Islet precursor cell (in vitro differentiated cells): ENCODE results near the gene FBXL16.

ENCODE experiments used
- DNase-seq: peaks from one replicate; pipeline ENCODE4 v3.0.0-alpha.2; 2018

Gene FBXL16

DNA sequence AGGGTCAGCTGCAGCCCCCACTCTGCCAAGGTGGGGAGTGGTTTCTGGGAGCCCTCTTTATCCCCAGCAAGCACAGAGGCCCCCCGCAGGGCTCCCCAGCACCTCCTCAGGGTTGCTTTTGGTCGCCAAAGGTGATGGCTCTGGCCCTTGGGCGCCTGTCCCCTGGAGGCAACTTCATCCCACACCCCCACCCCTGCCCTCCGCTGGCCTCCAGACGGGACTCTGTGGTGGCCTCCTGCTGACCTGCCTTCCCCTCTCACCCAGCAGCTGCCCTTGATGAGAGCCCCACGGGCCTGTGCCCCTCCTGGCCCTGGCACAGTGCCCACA is 45.5 kb downstream of the FBXL16 start:
- no peak for DNase-seq

DNA sequence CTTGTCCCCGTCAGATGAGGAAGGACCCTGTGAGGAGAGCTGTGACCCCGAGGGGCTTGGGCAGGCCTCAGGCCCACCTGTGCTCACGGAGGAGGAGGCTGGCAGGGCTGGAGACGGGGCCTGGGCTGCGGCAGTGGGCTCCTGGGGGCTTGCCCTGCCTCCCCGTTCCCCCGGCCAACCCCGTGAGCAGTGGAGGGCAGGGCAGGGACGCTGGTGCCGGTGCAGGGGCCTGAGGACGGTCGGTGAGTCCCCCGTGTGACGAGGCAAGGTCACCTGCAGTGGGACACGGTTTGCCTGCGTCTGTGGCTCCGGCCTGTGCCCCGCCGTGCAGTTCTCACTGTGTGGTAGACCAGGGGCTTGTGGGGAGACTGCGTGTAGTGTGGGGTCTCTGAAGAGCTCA is 46.0 kb downstream of the FBXL16 start:
- no peak for DNase-seq

DNA sequence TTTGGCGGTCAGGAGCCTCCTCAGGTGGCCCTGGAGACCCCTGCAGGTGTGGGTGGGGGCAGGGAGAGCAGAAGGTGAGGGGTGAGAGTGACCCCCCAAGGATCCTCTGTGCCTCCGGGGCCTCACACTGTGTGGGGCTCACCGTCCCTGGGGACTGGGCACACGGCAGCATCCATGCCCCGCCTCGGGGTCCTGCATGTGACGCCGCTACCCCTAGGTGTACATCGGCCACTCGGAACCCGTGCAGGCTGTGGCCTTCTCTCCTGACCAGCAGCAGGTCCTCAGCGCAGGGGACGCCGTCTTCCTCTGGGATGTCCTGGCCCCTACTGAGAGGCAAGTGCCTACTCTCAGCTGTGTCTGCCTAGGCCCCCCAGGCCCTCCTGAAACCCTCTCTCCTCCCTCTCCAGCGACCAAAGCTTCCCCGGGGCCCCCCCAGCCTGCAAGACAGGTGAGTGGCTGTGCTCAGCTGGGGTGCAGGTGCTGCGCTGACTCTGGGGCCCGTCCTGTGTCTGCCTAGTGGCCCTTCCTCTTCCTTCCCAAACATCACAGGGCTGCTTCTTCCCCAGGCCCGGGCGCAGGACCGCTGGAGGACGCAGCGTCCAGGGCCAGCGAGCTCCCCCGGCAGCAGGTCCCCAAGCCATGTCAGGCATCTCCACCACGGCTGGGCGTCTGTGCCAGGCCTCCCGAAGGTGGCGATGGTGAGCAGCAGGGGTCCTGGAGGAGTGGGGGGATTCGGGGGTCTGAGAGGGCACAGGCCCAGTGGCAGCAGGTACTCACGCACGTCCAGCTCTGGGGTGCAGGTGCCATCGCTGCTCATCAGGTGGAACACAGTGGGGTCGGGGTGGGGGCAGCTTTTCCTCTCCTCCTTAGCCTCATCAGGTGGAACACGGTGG is 46.7 kb downstream of the FBXL16 start:
- DNase-seq, result no peak

DNA sequence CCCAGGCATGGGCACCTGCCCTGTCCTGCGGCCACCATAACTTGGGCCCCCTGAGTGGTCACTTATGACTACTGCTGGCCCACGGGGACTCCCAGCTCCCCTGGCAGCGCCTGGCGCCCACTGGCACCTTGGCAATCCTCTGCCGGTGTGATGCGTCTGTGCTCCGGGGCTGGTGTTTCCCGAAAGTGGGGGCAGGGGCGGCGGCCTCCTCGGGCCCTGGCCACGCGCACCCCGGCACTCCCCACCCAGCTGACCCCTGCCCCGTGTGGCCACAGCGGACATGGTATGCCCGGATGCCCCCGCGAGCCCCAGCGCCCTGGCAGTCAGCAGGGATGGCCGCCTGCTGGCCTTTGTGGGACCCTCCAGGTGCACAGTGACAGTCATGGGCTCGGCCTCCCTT is 48.1 kb downstream of the FBXL16 start:
- DNase-seq, result no peak

DNA sequence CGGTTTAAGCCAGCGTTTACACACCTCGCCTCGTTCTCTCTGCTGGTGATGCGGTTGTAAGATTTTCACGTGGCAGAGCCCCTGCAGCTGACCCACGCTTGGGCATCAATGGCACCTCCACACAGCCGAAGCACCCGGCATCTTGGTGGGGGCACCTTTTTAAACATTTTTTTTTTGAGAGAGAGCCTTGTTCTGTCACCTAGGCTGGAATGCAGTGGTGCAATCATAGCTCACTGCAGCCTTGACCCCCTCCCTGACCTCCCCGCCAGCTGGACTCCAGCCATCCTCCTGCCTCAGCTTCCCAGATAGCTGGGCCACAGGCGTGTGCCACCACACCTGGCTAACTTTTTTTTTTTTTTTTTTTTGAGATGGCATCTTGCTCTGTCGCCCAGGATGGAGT is 51.6 kb downstream of the FBXL16 start:
- no peak for DNase-seq

DNA sequence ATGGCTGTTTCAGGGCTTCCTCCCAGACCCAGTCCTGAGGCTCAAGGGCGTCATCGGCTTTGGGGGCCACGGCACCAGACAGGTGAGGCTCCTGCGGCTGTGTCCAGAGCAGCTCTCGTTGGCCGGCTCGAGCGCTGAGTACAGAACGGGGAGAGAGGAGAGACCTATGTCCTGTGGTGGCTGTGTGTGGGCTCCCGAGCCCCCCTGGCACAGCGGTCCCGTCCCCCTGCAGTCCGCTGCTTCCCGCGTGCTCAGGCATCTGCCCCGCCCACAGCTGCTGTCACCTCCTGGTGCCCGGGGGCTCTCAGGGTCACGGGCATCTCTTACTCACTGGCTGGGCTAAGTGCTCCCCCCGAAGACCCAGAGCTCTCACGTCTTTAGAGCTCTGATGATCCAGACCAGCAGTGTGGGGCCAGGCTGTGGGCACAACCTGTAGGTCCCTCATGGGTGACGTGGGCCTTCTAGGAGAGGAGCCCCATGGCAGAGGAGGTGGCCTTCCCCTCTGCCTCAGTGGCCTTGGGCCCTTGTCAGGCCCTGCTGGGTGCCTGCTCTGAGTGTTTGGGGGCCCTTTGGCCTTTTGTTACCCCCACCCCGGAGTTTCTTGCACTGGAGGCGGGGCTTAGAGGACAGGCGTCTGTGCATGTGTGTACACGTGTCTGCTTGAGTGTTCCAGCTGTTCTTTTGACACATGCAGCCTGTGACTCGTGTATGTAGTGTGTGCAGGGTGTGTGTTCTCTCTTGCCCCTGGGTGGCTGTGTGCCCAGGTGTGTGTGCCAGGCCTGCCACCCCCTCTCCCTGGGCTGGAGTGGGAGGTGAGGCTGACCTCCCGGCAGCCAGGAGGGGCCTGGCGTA is 52.9 kb downstream of the FBXL16 start:
- DNase-seq, result no peak

DNA sequence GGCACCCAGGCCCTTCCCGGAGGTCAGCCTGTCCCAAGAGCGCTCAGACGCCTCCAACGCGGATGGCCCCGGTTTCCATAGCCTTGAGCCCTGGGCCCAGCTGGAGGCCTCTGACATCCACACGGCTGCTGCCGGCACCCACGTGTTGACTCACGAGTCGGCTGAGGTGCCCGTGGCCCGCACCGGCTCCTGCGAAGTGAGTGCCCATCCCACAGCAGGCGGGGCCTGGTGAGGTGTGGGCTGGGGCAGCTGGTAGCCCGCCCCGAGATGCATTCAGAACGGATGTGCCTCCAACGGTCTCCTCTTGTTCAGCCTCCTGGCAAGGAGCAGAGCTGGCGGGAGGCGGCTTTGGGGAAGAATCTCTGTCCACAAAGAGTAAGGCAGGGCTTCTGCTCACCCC is 53.8 kb downstream of the FBXL16 start:
- DNase-seq, result no peak

DNA sequence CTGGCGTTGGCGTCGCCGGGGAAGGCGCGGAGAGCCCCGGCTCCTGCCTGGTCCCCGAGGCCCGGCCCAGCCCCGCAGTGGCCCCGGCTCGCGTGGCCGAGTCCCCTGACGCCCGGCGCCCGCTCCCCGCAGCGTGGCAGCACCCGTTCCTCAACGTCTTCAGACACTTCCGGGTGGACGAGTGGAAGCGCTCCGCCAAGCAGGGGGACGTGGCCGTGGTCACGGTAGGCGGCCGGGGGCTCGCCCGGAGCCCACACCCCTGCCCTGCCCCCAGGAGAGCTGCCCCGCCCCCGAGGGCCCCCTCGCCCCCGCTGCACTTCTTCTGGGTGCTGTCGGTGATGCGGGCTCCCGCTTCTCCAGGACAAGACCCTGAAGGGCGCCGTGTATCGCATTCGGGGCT is 56.0 kb downstream of the FBXL16 start:
- no peak for DNase-seq

DNA sequence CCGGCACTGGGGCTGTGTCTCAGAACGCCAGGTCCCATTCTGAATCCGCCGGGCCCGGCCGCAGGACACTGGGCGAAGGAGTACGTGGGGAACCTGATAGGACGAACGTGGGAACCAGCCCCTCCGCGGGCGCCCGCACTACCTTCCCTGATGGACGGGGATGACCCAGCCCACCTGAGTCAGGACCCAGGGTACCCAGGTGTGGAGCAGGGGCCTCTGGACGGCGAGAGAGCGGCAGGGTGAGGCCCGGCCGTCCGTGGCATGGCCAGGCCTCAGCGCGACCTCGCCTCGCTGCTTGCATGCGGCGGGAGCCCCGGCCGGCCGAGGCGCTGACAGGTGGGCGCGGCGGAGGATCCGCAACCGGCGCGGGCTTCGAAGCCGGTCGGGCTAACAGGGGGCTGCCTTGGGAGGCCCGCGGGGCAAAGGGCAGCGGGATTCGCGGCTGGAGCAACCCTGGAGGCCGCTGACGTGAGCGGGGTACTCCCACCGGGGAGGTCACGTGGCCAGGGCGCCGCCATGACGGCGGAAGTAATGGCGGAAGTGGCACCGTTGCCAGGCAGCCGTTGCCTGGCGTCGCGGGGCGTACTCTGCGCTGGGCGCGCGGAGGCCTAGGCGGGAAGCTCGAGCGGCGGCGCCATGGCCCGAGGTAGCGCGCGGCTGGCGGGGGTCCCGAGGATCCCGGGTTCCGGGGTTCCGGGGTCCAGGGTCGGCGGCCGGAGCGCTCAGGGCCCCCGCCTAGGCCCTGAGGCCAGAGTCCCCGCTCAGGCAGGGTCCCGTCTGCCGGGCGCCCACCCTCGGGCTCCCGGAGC is 56.6 kb downstream of the FBXL16 start, which contains the start of gene WDR90:
WDR90 (plus strand) TSS at position 585 of the 809 bp plus-strand sequence; CDS start at position 637, 52 bp downstream.
- peak; percentile 95 for DNase-seq

DNA sequence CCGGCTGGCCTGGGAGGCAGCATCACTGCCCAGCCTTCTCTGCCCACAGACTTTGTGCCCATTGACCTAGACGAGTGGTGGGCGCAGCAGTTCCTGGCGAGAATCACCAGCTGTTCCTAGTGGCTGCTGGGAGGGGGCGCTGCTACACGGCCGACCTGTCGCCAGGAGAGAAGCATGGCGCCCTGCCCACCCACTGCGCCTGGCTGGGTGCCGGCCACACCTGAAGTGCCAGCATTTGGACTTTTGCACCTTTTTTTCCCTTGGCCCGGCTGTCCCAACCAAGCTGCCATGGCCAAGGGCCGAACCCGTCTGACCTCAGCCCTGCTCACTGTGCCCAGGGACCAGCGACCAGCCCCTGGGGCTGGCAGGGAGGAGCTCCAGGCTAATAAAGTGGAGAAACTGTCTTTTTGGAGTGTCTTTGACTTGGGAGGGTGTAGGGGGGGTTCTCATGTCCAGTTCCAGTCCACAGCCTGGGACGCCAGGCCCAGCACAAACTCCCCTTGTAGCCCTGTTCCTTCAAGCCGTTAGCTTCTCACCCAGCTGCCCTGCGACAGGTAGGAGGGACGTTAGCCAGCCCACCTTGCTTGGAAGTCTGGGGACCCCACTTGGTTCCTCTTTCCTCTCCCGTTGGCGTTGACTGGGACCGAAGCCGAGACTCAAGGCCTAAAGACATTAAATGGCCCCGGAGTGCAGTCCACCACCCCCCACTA is 57.4 kb downstream of the FBXL16 start:
- DNase-seq, result no peak

DNA sequence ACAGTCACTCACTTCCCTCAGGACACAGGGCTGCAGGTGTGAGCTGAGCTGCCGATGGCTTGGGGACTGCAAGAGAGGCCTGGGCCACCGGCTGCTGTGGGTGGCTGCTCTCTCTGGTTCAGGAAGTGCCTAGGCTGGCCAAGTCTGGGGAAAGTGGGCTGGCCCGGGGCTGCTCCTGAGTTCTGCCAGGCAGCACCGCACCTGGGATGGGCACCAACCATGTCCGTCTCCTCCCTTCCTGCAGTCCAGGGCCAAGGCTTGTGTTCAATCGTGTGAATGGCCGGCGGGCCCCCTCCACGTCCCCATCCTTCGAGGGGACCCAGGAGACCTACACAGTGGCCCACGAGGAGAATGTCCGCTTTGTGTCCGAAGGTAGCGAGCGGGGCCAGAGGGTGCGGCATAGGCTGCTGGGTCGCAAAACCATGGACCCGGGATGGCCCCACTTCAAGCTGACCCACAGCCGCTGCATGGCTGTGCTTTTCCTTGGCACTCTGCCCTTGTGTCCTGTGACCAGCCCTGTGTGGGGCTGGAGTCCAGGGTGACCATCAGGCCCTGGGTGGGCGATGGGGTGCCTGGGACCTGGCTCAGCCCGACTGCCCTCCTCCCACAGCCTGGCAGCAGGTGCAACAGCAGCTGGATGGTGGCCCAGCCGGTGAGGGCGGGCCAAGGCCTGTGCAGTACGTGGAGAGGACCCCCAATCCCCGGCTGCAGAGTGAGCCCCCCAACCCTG is 58.3 kb downstream of the FBXL16 start:
- no peak for DNase-seq

DNA sequence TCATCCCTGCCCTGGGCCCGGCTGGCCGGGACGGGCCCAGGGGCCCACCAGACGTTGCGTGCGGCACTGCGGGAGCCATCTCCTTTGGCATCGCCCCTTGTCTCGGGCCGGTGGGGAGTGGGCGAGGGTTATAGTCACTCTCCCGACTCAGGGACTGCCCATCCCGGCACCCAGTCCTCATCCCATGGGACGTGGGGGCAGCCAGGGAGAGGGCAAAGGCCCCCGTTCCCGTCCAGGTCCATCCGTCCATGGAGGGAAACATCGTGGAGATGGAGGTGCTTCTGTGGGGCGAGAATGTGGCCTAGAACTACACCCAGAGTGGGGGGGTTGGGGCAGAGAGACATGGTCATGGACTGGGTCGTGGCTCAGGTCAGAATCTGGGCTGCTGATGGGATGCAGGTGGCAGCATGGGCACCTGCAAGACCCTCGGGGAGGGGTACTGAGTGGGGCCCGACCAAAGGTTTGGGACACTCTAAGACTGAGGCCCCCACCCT is 58.9 kb downstream of the FBXL16 start:
- no peak for DNase-seq

DNA sequence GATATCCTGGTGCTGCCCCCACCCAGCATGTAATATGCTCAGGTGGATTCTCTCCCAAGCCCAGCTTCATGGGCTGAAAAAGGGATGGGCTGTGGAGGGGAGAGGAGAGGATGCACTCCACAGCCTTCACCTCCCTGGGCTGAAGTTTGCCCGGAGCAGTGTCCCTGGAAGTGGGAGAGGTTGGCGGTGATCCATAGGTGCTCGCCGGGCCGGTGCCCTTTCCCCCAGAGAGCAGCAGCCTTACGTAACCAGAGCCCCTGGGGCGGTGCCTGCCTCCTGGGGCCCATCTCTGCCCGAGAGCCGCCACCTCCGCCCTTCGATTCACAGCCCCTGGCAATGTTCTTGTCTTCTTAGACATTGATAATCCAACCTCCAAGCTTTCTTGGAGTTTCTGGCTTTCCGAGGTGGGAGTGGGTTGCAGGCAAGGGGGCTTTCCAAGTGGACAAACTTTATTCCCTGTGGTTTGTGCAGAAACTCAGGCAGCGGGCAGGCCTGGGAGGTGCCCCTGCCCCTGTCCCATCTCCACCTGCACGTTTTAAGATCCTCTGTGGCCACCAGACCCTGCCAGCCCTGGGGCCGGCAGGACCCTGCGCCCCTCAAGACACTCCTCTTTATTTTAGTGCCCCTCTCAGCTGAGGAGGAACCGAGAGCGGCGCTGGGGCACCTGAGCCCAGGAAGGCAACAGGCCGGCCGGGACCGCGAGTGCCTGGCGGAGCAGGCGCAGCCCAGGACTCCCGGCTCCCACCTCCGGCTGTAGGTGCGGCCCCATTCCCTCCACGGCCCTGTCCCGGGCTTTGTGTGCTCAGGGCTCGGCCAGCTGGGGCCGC is 59.5 kb downstream of the FBXL16 start:
- DNase-seq, result no peak

DNA sequence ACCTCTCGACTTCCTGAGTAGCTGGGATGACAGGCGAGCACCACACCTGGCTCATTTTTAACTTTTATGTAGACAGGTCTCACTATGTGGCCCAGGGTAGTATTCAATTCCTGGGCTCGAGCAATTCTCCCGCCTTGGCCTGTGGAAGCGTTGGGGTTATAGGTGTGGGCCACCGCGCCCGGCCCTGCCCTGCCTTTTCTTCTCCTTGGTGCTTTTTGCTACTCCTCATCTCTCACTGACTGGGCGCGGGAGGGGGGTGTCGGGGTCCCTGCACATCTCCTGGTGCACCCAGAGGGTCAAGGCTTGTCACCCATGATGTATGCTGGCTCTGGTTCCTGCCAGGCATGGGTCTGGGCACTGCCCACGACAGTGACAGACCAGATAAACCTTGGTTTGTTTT is 61.0 kb downstream of the FBXL16 start:
- no peak for DNase-seq

DNA sequence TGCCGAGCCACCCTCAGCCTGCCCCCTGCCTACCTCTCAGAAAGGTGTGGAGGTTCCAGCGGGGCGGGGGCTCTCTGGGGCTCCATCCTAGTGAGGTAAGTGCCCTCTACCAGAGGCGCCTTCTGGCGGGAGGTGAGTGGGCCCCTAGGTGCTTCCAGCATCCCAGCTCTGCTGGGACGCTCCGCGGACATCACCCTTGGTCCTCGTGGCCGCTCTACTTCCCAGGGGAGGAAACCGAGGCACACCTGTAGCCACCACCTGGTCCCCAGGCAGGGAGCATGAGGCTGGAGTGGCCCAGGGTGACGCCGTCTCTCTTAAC is 62.6 kb downstream of the FBXL16 start:
- no peak for DNase-seq
